Measurements from ENCODE around the gene MYADML2.

MYADML2 gene

DNA sequence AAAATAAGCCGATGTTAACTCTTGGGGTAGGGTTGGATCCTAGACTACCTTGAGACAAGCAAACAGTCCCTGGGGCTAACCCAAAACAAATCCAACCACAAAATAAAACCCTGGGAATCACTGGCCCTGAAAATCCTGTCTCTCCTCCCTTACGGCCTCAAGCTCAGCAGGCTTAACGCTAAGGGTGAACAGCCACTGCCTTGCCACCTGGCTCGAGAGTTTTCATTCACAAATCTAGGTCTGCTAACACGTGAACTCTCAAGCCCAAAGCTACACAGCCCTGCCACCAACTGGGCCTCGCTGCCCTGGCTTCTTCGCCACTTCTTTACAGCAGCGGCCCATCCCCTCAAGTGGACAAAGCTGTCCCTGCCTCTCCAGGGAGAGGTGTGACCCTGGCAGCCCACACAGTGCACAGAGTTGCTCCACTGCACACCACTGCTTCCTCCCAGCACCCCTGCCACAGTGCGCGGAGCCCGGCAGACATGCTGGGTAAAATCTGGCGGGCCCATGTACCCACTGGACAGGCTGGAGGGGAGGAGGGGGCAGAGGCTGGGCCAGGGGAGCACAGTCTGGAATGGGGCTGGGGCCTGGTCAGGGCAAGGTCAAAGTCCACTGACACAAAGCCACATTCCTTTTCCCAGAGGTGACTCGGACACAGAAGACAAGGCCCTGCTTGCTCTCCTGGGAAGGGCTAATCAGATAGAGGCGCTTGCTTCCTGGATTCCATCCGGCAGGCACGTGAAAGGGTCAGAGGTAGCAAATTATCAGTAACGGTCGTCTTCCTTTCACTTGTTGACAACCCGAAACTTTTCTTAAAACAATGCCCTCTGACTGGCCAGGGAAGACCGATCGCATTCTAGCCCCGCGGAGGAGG, 36.8 kb downstream of the MYADML2 start:
- DNase-seq: no peak

DNA sequence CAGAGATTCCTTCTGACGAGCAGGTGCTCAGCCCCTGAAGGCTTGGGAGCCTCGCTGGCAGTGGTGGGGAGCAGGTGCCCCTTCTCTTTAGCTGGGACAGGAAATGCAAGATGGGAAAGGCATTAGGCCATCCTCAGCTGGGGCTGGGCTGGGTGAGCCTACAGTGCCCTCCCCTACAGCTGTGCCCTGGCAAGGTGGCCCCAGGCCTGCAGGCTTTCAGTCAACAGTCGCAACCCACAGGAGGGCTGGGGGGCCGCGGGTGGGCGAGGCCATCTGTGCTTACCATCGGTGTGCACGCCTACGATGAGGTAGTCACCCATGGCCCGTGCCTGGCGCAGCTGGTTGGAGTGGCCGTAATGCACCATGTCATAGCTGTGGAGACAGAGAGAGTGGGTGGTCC, 37.8 kb downstream of the MYADML2 start:
- no peak for DNase-seq

DNA sequence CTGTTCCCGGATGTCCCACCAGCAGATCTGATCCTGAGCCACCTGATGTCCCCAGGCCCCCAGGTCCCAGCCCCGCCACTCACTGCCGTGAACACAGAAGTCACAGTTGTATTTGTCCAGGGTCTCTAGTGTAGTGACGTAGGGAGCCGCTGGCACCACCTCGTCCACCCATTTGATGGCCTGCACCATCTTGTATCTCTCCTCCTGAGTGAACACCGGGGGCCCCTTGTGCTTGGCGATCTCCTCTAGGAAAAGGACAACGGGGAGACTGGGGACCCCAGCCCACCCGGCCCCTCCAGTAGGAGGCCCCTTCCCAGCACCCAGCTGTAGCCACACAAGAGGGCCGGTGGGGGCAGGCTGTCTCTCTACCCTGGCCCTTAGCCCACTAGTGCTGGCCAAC, 38.2 kb downstream of the MYADML2 start:
- no peak for DNase-seq

DNA sequence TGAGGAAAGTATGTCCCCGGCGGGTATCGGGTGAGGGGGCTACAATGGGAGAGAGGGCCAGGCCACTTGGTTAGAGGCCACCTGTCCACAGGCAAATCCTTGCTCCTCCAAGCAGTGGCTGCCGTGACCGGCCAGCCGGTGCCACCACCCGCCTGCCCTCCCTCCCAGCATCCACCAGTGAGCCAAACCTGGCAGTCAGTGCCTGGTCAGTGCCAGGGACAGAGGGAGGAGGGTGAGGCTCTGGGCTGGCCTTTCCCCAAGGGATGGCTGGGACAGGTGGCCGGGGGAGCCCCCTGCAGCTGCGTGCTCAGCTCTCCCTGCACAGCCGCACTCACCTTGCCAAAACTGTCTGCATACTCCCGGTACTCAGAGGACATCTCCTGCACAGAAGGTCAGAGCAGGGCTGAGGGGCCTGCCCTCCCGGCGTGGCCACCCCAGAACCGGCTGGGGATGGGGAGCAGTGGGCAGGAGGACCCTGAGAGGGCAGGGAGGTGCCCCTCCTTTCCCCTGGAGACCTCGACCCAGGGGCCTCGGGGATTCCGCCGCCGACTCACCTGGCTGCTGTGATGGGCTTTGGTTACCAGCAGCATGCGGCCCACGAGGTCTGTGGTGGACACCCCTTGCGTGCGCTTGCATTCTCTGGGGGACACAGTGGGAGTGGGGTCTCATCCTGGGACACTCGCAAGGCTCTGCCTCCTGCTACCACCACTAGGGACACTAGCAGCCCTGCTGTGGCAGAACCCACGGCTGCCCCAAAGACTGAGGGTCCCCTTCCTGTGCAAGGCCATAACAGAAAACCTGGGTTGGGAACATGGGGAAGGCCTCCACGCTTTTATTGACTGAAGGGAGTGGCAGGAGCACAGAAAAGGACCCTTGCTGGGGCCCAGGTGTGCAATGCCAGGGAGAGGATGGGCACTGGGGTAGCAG, 39.6 kb downstream of the MYADML2 start:
- DNase-seq: no peak

DNA sequence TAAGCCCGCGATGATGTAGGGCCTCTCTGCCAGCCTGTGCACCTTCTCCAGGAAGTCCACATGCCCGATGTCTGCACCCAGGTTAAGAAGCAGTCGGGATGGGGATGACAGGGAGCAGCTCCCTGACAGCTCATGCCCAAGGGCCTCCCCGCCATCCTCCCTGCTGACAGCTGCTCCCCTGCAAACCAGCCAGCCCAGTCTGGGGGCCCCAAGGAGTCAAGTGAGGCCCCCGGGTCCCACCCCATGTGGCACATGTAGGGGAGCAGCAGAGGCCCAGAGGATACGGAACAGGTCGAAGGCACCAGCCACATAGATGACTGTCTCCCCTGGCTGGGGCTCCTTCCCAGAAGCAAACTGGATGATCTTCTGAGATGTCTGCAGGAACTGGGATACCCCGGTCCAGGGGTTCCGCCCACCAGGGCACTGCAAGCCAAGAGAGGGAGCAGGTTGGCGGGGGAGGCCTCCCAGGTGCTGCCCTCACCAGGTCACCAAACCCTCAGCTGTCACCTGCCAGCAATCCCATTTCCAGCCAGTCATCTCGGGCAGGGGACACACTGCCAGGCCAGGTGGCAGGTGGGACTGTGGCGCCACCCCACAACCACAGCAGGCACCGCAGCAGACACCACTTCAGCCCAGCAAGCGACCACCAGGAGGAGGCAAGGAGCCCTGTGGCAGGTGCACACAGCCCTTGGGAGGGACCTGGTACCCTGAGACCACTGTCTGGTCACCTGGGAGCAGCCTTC, 40.4 kb downstream of the MYADML2 start:
- no peak for DNase-seq

DNA sequence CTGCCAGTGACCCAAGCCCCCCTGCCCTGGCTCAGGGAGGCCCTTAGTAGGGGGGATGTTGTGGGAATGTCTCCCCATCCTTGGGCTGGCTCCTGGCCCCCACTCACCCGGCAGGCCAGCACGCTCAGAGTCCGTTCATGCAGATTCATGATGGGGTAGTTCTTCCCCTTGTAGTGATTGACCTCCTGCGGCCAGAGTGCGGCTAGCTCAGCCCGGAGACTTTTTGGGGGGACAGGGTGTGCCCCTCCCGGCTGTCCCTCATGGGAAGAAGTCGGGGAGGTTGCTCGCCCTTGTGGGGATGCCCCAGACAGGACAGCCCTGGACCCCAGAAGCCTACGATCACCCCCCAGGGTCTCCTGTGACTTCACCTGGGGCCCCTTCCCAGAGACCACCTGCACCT, 41.0 kb downstream of the MYADML2 start:
- DNase-seq: no peak

DNA sequence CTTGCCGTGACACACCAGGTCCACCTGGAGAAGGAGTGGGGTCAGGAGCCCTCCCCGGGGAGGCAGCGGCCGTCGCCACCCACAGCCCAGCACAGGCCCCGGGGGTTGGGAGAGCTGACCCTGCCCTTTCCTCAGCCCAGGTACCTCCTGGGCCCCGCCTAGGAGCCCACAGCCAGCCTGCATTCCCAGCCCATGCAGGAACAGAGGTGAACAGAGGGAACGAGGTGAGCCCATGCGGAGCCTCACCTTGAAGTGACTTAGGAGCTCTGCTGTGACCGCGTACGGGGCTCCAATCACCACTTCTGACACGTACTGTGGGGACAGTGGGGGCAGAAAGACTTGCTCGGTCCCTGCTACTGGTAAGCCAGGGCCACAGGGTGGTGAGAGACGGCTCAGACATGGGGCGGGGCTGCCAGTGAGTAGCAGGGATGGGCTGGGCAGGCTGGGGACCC, 41.6 kb downstream of the MYADML2 start:
- no peak for DNase-seq

DNA sequence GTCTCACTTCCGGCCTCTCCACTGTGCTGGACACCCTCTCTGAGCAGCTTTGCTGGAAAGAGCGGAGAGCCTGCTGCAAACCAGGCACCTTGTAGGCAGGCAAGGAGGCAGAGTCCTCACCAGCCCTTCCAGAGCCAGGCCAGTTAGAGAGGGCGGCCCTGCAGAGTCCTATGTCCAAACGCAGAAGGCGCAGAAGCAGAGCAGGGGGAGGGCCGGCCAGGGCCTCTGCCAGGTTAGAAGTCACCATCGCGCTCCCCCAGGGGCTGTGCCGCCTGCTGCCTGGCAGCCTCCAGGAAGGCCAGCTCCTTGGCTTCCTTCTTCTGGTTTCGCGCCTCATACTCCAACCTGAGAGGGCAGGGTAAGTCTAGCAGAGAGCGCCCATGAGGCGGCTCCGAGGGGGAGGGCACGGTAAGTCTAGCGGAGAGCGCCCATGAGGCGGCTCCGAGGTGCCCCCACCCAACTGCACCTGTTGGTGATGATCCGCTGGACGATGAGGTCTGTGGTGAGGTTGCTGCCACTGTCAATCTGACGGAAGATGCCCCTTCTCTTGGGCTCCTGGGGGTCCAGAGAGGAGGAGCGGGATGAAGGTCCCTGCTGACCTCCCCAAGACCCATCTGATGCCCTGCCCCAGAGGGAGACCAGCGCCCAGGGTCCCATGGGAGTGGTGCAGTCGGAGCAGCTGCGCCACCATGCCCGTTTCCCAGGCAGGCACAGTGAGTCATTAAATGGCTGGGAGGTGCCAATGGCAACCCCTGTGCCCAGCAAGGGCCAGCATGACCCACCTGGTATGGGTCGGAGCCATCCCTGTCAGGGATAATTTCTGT, 42.2 kb downstream of the MYADML2 start:
- DNase-seq: no peak

DNA sequence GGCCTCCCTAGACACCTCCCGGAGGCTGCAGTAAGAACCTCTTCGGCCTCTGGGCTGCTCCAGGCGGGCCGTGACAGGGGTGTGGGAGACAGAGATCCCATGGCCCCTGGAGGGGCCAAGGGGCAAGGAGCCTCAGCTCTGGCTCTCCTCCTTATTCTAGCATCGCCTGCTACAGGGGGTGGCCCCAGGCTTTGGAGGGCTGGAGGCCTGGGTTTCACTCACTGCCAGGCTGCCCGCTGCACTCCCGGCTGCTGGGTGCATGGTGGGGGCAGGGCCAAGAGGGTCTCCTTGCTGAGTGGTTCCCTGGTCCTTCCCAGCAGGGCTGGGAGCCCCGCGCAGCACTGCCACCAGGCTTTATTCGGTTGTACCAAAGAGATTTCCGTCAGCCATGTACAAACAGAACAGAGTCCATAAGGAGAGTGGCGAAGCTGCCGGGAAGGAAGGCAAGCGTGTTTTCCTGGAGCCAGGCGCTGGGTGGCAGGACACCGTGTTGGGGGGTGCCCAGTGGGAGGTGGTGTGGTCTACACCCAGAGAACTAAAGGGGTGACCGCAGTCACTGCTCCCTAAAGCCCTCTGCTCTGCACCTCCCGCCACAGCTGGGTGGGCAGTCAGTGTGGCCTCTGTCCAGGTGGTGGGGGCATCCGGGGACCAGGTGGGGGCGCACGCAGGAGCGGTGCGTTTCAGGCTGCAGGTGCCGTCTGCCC, 43.0 kb downstream of the MYADML2 start:
- no peak for DNase-seq

DNA sequence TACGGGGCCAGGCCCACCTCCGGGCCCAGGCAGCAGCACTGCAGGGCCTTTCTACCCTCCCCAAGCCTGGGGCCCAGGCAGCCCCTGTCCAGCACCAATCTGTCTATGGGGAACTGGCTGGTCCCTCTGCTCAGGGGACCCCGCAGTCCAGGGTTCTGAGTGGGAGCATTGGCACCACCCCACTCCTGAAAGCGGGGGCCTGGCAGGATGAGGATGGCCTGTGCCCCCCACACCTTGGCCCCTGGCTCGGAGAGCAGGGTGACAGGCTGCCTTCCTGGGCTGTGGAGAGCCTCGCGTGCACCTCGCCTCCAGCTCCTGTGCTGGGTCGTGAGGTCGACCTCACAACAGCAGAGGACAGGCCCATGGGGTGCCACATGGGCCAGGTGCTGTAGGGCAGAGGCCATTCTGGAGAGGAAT, 43.6 kb downstream of the MYADML2 start:
- no peak for DNase-seq

DNA sequence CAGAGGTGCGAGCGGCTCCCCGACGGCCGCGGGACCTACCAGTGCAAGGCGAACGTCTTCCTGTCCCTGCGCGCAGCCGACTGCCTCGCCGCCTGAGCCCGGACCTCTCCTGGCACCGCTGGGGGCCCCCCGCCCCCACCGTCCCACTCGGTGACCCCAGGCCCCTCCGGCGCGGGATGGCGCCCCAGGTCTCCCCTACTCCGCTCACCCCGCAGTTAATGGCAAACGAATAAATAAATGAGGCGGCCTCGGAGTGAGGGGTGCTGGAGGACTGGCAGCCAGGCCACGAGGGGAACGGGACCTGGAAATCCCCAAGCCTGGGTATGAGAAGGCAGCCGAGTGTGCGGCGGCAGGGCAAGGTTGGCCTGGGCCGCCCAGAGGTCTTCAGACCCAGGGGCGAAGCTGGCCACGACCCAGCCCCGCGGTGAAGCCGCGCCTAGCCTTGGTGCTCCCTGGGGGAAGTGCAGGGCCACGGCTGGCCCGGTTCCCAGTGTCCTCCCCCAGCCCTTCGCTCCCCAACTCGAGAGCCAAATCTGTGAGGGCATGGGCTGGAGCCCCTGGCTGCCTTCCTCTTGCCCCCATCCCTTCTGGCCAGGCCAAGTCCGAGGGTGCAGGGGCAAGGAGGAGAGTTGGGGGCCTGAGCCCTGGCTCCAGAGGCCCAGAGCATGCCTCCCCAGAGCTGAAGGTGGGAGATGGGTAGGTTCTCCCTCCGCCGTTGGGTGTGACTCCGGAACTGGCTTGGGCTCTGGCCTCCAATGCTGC, 44.2 kb downstream of the MYADML2 start:
- DNase-seq: no peak

DNA sequence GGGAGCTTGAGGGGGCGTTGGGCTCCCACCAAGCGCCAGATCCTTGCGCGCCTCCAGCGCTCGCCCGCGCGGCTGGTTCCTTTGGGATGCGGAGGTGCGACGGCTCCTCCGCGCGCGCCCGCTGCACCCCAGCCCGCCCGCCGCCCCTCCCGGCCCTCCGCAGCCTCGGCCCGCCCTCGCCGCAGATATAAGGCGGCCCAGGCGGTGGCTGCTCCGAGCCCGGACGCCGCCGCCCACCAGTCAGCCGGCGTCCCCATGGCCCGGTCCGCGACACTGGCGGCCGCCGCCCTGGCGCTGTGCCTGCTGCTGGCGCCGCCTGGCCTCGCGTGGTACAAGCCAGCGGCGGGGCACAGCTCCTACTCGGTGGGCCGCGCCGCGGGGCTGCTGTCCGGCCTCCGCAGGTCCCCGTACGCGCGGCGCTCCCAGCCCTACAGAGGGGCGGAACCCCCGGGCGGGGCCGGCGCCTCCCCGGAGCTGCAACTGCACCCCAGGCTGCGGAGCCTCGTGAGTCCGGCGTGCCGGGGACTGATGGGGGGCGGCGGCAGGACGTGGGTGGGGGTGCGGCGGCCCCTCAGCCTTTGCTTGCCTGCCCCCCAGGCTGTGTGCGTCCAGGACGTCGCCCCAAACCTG, 44.9 kb downstream of the MYADML2 start, which contains the start of gene NPB:
NPB (plus strand) TSS at position 216 of the 630 bp plus-strand sequence; CDS start at position 256, 40 bp downstream.
- no peak for DNase-seq

DNA sequence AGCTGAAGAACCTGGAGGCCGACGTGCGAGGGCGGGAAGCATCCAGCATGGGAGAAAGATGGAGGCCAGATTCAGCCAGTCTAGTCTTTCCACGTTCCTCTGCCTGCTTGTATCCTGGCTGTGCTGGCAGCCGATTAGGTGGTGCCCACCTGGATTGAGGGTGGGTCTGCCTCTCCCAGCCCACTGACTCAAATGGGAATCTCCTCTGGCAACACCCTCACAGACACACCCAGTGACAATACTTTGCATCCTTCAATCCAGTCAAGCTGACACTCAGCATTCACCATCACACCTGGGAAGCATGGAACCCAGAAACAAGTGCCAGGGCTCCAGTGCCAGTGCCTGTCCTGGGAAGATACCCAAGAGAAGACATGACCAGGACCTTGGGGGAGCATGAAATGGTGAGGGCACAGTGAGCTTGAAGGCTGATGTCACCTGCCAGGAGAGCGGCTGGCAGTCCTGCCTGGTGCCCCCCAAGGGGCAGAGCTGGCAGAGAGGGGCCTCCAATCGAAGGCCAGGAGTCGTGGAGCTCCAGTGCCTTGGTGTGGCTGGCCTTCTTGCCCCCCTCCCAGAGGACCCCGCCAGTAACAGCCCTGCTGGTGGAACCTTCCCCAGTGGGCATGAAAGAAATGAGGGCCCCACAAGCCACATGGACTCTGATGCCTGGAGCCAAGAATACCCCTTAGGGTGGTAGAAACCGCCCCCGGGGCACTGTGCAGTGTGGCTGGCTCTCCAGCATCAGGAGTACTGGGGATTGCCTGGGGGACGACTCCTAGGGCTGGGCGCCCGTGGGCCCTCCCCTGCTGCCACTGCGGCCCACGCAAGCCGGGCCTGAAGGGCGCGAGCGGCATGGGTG, 45.6 kb downstream of the MYADML2 start:
- no peak for DNase-seq

DNA sequence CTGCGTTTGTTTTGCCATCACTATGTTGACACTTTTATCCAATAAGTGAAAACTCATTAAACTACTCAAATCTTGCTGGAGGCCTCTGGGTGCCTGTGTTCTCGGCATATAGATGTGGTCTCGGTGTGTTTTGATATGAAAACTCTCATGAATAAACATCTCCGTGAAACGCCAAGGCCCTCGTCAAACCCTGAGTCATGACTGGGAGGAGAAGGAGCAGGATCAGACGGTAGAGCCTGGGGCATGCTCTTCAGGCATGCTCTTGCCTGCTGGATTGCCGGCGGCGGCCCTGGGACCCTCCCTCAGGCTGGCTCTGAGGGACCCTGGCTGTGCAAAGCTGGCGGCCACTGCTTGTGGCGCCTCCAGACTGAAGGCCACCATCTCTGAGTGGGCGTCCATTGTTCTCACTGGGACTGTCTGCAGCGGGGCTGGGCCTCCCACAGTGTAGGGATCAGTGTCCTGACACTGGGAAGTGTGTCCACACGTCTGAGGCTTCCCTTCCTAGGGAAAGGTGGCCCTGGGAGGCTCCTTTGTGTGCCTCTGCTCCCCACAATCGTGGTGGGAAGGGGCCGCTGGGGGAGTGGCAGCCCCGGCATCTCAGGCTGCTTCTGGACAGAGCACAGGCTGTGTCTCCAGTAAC, 46.7 kb downstream of the MYADML2 start:
- no peak for DNase-seq

DNA sequence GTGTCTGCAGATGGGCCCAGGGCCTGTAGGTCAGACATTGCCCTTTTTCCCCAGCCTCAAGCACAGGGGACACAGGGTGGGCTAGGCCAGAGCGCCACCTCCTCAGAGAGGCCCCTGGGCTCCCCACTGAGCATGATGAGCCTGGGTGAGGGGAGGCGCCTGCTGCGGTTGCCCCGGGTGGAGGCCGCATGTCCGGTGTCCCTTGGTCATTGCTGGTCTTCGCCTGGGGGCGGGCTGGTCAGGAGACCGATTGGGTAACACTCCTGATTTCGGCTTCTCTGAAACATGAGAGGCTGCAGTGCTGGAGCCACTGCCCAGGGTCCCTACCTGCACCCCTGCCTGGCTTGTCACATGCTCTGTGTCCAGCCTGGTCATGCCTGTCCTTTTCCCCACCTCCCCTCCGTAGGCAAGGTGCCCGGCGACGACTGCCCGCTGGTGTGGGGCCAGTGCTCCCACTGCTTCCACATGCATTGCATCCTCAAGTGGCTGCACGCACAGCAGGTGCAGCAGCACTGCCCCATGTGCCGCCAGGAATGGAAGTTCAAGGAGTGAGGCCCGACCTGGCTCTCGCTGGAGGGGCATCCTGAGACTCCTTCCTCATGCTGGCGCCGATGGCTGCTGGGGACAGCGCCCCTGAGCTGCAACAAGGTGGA, 47.4 kb downstream of the MYADML2 start:
- DNase-seq: no peak

DNA sequence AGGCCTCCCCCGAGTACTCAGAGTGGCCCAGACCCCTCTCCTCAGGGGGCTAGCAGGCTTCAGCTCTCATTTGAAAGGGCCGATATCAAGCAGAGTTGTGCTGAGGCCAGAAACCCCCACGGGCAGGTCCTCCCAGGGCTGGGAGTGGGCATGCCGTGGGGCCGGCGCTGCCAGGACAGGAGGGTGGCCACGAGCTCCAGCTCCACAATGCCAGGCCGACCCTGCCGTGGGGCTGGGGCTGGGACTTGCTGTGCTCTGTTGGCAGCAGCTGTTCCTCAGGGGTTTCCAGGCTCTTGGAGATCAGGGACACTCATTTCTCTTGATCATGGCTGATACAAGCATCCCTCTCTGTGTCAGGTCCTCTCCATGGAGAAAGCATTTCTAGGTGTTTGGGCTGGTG, 48.1 kb downstream of the MYADML2 start:
- no peak for DNase-seq

DNA sequence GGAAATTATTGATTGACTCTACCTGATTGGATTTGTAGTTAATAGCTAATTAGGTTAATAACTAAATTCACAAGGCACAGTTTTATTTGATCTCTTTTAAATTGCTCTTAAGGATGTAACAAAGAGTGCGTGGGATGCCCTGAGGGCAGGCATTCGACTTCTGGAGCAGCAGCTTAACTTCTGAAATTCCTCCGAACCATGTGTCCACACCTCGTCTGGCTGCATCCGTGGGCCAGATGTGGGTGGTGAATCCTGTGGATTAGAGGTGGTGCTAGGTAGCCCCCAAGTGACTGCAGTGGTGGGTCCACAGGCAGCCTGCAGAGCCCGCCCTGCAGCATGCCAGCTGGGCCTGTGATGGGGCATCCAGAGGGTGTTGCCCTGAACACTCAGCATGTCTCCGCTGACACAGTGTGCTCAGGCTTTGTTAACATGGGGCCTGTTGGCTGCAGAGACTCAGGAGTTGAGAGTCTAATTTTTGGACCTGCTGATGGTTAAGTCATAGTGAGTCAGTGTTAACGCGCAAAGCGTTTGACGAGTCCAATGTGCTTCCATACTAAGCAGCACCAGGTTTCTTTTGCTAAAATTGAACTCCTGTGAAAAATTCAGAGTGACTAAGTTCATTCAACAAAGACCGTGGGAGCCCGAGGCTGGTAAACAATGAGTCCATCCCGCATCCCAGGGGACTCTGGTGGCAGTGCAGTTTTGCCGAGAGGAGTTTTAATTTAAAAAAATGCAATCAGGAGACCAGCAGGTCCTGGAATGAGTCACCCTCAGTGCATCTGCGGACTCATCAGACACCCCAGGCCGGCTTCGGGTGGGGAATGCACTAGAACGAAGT, 48.8 kb downstream of the MYADML2 start:
- DNase-seq: no peak

Data from CD4-positive, alpha-beta T cell treated with Interleukin-17A for 1 hour (primary cell).